ENCODE measurements around the gene CTDP1. TPM values are rescaled to one million over a fixed set of nuclear protein-coding genes. Genes with fewer than 3 reads are reported as not detected.
A peak's percentile ranks its signal among the peaks of the same experiment; 100 is the strongest.
"Not testable (repeated sequence)": the region's sequence is repeated elsewhere in the genome, so short reads cannot be mapped to it uniquely, and the experiment has no call there.

The CTDP1 gene
- total and polyA plus RNA-seq, 4 donors = 2.7 to 13.9 (median 10.5) TPM

DNA sequence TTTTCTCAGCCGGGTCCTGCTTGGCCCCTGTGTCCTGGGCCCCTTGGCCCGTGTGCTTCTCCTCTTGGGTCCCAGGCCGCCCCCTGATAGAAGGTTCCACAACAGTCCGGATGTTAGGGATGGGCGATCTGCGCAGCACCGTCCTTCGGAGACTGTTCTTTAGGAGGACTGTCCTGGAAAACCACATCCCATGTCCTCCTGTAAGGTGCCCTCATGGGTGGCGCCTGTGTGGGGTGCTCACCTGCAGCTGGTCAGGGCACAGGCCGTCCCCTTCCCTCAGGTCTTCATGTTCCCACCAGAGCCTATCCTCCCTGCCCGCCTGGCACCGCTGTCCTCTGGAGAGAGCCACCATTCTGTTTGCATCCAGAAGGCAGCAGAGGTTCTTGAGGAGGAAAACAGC, 50.0 kb downstream of the CTDP1 start:
- WGBS = over 99% methylated on average over 12 of the region's 12 CpGs
- peaks cover 37 to 69% (median 42%) of the 10 kb centered on the region in 4 donors for H3K9me3 ChIP-seq (ENCODE audit: control insufficient read depth in 4 of 4, low read length in 3 of 4)
- peak overlapping the region in 1 of 3 donors; percentile 38 for H3K4me3 ChIP-seq (ENCODE audit: low read depth in 1 of 3, low read length in 3 of 3)
- H3K27me3 ChIP-seq (ENCODE audit: control insufficient read depth in 4 of 4, insufficient read depth in 4 of 4, low read length in 3 of 4) = no peaks in the 10 kb centered on the region
- no peak overlapping the region for H3K9ac ChIP-seq (ENCODE audit: low read depth in 1 of 2, low read length in 2 of 2)
- TF ChIP-seq YY1 (IDR thresholded peaks at IDR 0.05) (no peak), TAF1 (conservative IDR thresholded peaks at IDR 0.05) (no peak), HNF4G (IDR thresholded peaks at IDR 0.05) (no peak), NR2F2 (IDR thresholded peaks at IDR 0.05) (no peak), RXRA (IDR thresholded peaks at IDR 0.05) (no peak), SP1 (IDR thresholded peaks at IDR 0.05) (no peak)
- TF ChIP-seq, protein P1, sequence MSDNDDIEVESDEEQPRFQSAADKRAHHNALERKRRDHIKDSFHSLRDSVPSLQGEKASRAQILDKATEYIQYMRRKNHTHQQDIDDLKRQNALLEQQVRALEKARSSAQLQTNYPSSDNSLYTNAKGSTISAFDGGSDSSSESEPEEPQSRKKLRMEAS (IDR thresholded peaks at IDR 0.05) = no peak
- TF ChIP-seq, protein P2, sequence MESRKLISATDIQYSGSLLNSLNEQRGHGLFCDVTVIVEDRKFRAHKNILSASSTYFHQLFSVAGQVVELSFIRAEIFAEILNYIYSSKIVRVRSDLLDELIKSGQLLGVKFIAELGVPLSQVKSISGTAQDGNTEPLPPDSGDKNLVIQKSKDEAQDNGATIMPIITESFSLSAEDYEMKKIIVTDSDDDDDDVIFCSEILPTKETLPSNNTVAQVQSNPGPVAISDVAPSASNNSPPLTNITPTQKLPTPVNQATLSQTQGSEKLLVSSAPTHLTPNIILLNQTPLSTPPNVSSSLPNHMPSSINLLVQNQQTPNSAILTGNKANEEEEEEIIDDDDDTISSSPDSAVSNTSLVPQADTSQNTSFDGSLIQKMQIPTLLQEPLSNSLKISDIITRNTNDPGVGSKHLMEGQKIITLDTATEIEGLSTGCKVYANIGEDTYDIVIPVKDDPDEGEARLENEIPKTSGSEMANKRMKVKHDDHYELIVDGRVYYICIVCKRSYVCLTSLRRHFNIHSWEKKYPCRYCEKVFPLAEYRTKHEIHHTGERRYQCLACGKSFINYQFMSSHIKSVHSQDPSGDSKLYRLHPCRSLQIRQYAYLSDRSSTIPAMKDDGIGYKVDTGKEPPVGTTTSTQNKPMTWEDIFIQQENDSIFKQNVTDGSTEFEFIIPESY (IDR thresholded peaks at IDR 0.05) = no peak
- no peak for DNase-seq (ENCODE audit: low spot score)
- H3K4me1 ChIP-seq (ENCODE audit: control insufficient read depth in 4 of 4, insufficient read depth in 4 of 4, low read length in 3 of 4) = no peaks in the 10 kb centered on the region
- H3K36me3 ChIP-seq (ENCODE audit: control insufficient read depth in 4 of 4, insufficient read depth in 3 of 4, low read depth in 1 of 4, low read length in 3 of 4) = peaks cover 10 to 74% (median 61%) of the 10 kb centered on the region in 4 donors
- H3K27ac ChIP-seq (ENCODE audit: low read depth in 1 of 2, low read length in 2 of 2) = no peak overlapping the region

DNA sequence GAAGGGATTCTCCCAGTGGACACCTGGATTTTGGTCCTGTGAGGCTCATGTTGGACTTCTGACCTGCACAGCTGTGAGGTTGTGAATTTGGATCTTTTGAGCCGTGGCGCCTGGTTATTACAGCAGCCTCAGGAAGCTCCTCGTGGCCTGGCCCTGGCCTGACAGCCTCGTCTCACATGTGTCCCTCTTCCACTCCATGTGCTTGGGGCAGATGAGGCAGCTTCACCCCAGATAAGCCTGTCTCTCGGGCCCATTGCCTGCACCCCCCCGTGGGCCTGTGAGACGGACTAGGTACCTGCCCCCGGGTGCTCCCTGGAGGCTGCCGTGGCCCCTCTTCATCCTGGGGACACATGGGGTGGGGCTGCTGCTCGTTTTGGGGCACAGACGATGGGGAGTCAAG, 51.2 kb downstream of the CTDP1 start:
- no peaks in the 10 kb centered on the region for H3K4me1 ChIP-seq (ENCODE audit: control insufficient read depth in 4 of 4, insufficient read depth in 4 of 4, low read length in 3 of 4)
- H3K27ac ChIP-seq (ENCODE audit: low read depth in 1 of 2, low read length in 2 of 2) = no peak overlapping the region
- WGBS = 95% methylated on average over 11 of the region's 11 CpGs
- TF ChIP-seq HNF4G (IDR thresholded peaks at IDR 0.05) (no peak), JUND (IDR thresholded peaks at IDR 0.05) (no peak), FOXA1 (IDR thresholded peaks at IDR 0.05) (no peak), GABPA (IDR thresholded peaks at IDR 0.05 in 1 of 2, conservative IDR thresholded peaks at IDR 0.05 in 1 of 2) (no peak)
- TF ChIP-seq, protein P2 (IDR thresholded peaks at IDR 0.05) = no peak
- TF ChIP-seq, protein P1 (IDR thresholded peaks at IDR 0.05) = no peak
- H3K27me3 ChIP-seq (ENCODE audit: control insufficient read depth in 4 of 4, insufficient read depth in 4 of 4, low read length in 3 of 4) = no peaks in the 10 kb centered on the region
- peaks cover 20 to 76% (median 57%) of the 10 kb centered on the region in 4 donors for H3K36me3 ChIP-seq (ENCODE audit: control insufficient read depth in 4 of 4, insufficient read depth in 3 of 4, low read depth in 1 of 4, low read length in 3 of 4)
- no peak overlapping the region for H3K9ac ChIP-seq (ENCODE audit: low read depth in 1 of 2, low read length in 2 of 2)
- no peak for DNase-seq (ENCODE audit: low spot score)
- H3K4me3 ChIP-seq (ENCODE audit: low read depth in 1 of 3, low read length in 3 of 3) = peak overlapping the region in 1 of 3 donors; percentile 0
- H3K9me3 ChIP-seq (ENCODE audit: control insufficient read depth in 4 of 4, low read length in 3 of 4) = peaks cover 34 to 76% (median 47%) of the 10 kb centered on the region in 4 donors

DNA sequence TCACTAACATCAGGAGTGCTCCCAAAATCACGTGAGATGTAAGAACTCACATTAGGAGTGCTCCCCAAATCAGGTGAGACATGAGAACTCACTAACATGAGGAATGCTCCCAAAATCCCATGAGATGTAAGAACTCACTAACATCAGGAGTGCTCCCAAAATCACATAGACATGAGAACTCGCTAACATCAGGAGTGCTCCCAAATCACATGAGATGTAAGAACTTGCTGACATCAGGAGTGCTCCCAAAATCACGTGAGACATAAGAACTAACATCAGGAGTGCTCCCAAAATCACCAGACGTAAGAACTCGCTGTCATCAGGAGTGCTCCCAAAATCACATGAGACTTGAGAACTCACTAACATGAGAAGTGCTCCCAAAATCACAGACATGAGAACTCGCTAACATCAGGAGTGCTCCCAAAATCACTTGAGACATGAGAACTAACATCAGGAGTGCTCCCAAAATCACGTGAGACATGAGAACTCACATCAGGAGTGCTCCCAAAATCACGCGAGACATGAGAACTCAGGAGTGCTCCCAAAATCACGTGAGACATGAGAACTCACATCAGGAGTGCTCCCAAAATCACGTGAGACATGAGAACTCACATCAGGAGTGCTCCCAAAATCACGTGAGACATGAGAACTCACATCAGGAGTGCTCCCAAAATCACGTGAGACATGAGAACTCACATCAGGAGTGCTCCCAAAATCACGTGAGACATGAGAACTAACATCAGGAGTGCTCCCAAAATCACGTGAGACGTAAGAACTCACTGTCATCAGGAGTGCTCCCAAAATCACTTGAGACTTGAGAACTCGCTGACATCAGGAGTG, 52.5 kb downstream of the CTDP1 start:
- WGBS = 98% methylated on average over 14 of the region's 17 CpGs
- not testable (repeated sequence) for H3K4me1 ChIP-seq (ENCODE audit: control insufficient read depth in 4 of 4, insufficient read depth in 4 of 4, low read length in 3 of 4)

More for the DNA sequence above, 52.5 kb downstream of the CTDP1 start:
- H3K27ac ChIP-seq (ENCODE audit: low read depth in 1 of 2, low read length in 2 of 2); DNase-seq (ENCODE audit: low spot score); H3K27me3 ChIP-seq (ENCODE audit: control insufficient read depth in 4 of 4, insufficient read depth in 4 of 4, low read length in 3 of 4); H3K9ac ChIP-seq (ENCODE audit: low read depth in 1 of 2, low read length in 2 of 2): not testable (repeated sequence)
- peaks cover 34 to 86% (median 48%) of the 10 kb centered on the region in 4 donors for H3K9me3 ChIP-seq (ENCODE audit: control insufficient read depth in 4 of 4, low read length in 3 of 4)
- peak overlapping the region in 2 of 3 donors; percentile 44 to 69 for H3K4me3 ChIP-seq (ENCODE audit: low read depth in 1 of 3, low read length in 3 of 3)
- H3K36me3 ChIP-seq (ENCODE audit: control insufficient read depth in 4 of 4, insufficient read depth in 3 of 4, low read depth in 1 of 4, low read length in 3 of 4) = peaks cover 20 to 88% (median 62%) of the 10 kb centered on the region in 4 donors

All from liver (tissue), 9 donors.